ENCODE results near the gene DACH2.

Gene DACH2

DNA sequence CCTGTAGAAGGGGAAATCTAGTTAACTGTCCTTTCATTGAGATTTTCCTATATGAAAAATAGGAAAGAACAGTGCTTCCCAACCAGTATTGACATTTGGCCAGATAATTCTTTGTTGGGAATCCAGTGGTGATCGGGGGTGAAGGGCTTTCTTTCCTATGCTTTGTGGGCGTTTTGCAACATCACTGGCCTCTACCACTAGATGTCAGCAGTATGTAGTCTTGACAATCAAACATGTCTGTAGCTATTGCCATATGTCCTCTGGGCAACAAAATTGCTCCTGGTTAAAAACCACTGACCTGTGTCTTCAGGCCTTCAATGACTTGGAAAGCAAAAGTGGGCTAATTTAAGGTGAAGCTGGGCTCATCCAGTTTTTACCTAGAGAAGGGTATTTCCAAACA is 658.5 kb downstream of the DACH2 start:
- no peak for DNase-seq (ENCODE audit: low read depth)

DNA sequence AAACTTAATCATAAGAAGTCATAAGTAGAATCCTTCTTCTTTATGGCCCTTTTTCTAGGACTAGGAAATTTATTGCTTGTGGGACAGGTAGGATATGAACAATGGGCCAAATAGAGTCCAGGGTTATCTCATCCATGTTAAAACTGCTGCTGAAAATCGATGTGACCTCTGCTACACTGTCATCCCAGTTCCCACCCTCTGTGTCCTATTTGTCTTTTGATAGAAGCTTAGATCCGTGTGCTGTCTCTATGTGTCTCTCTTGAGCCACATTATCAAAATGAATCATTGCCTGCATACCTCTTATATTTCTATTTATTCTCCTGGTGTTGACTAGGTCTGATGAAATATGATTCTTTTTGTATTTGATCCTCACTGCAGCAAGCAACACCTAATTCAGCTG is 661.4 kb downstream of the DACH2 start:
- no peak for DNase-seq (ENCODE audit: low read depth)

DNA sequence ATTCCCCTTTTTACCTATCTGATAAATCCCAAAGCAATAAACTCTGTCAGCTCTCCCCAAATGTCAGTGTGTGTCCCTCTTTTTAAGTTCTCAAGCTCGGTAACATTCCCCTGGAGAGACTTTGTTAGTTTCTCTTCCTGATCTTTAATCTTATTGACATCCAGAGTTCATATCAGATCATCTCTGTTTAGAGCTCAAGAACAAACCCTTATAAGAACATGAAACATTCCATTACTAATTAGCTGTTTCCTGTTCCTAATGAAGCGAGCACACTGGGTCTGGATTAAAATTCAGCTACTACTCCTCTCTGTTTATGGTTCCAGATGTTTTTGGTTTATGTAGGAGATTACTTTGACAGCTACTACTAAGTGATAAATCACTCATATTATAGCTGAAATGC is 681.5 kb downstream of the DACH2 start:
- no peak for DNase-seq (ENCODE audit: low read depth)

DNA sequence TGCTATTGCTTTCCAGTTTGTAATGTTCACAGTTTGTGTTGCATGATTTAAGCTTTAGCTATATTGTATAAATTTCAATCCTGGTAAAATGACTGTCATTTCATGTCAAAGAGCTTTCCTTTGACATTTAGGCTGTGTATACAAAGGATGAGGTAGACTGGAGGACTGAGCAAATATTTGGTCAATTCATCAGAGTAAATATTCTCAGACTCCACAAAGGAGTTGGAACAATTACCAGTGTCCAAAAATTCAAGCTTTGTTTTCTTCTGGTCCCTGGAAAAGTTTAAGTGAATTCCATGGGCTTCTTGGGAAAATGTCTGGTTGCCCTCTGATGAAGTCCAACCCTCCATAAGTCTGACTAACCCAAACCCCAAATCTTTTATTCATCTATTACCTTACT is 682.4 kb downstream of the DACH2 start:
- no peak for DNase-seq (ENCODE audit: low read depth)

DNA sequence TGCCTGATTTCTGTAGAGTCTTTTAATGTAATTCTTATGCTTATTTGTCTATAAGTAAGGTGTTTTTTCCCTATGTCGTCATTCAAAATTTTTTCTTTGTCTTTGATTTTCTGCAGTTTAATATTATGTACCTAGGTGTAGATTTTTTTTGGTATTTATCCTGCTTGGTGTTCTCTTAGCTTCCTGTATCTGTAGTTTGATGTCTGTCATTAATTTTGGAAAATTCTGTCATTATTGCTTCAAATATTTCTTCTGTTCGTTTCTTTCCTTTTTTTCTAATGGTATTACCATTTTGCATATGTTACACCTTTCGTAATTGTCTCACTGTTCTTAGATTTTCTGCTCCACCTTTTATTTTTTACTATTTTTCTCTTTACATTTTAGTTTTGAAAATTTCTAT is 696.9 kb downstream of the DACH2 start:
- no peak for DNase-seq (ENCODE audit: low read depth)

Measured in stimulated activated CD8-positive, alpha-beta memory T cell treated with anti-CD3 and anti-CD28 coated beads, Interleukin-12 subunit alpha, Interleukin-12 subunit beta, amount 100 ng/mL, for 1 hour (primary cell).